HG02678 (cell line): ENCODE results near the gene FAM117B.
"Not testable (repeated sequence)": the region's sequence is repeated elsewhere in the genome, so short reads cannot be mapped to it uniquely, and the experiment has no call there.

ENCODE experiments used
- ATAC-seq: cut with Tn5 transposase; IDR thresholded peaks from one replicate; pipeline ENCODE4 v1.9.1; 2021; ENCODE audit warnings: mild to moderate bottlenecking, moderate library complexity; ENCODE audit not compliant: unreplicated experiment

The FAM117B gene

GRCh38 chr2:202807431-202808138, 172.8 kb downstream of the FAM117B start:
- not testable (repeated sequence) for ATAC-seq

GRCh38 chr2:202808754-202809153, 174.0 kb downstream of the FAM117B start:
- no peak for ATAC-seq

GRCh38 chr2:202813387-202813786, 178.6 kb downstream of the FAM117B start:
- no peak for ATAC-seq

GRCh38 chr2:202814226-202814625, 179.5 kb downstream of the FAM117B start:
- ATAC-seq = no peak

- ATAC-seq = no peak
Measured at GRCh38 chr2:202815548-202816360, 181.0 kb downstream of the FAM117B start.

GRCh38 chr2:202817771-202818170, 183.0 kb downstream of the FAM117B start:
- no peak for ATAC-seq

- ATAC-seq = no peak
Measured at GRCh38 chr2:202818321-202818720, 183.6 kb downstream of the FAM117B start.
